Retinal pigment epithelial cell (primary cell): ENCODE measurements around the gene SYTL4.
"Not testable (repeated sequence)": the region's sequence is repeated elsewhere in the genome, so short reads cannot be mapped to it uniquely, and the experiment has no call there.

Source experiments
- DNase-seq: peaks from one replicate; pipeline ENCODE4 v3.0.0-alpha.2; 2010; ENCODE audit warnings: low read depth
- H3K4me3 ChIP-seq: 2 replicates; pipeline ENCODE4 v1.5.1; 2011; ENCODE audit warnings: mild to moderate bottlenecking, low read length, control low read depth, moderate library complexity
- CTCF ChIP-seq: conservative IDR thresholded peaks from 2 replicates; pipeline ENCODE4 v1.5.1; 2011; ENCODE audit warnings: low read depth, low read length, control low read depth, inconsistent platforms

SYTL4 gene

GRCh38 chrX:100745806-100746537 is 14.1 kb upstream of the SYTL4 start:
- H3K4me3 ChIP-seq, result no peak overlapping the region
- no peak for TF ChIP-seq CTCF
- DNase-seq, result no peak

GRCh38 chrX:100745205-100745604 is 13.3 kb upstream of the SYTL4 start:
- no peak overlapping the region for H3K4me3 ChIP-seq
- no peak for TF ChIP-seq CTCF

GRCh38 chrX:100743009-100743607 is 11.2 kb upstream of the SYTL4 start:
- no peak for DNase-seq
- H3K4me3 ChIP-seq, result no peak overlapping the region
- no peak for TF ChIP-seq CTCF

More at GRCh38 chrX:100745205-100745604, 13.3 kb upstream of the SYTL4 start:
- DNase-seq, result no peak

GRCh38 chrX:100724006-100724405 is 7.9 kb downstream of the SYTL4 start:
- not testable (repeated sequence) for DNase-seq, H3K4me3 ChIP-seq

- no peak for TF ChIP-seq CTCF
- H3K4me3 ChIP-seq, result no peak overlapping the region
- DNase-seq, result no peak
These were observed 10.6 kb downstream of the SYTL4 start for GRCh38 chrX:100721328-100721727.

GRCh38 chrX:100720301-100720700 is 11.6 kb downstream of the SYTL4 start:
- no peak for DNase-seq
- TF ChIP-seq CTCF, result no peak
- H3K4me3 ChIP-seq, result no peak overlapping the region

- TF ChIP-seq CTCF, result no peak
These were observed 12.8 kb downstream of the SYTL4 start for GRCh38 chrX:100719139-100719538.

More at GRCh38 chrX:100719139-100719538, 12.8 kb downstream of the SYTL4 start:
- no peak for DNase-seq
- H3K4me3 ChIP-seq, result no peak overlapping the region
